NCI-H128 (cell line): ENCODE measurements around the gene TXNIP.

Source experiments
- DNase-seq: peaks from one replicate; lab custom pipeline; 2025; ENCODE audit not compliant: unreplicated experiment; lab: John Stamatoyannopoulos, UW

The TXNIP gene

DNA sequence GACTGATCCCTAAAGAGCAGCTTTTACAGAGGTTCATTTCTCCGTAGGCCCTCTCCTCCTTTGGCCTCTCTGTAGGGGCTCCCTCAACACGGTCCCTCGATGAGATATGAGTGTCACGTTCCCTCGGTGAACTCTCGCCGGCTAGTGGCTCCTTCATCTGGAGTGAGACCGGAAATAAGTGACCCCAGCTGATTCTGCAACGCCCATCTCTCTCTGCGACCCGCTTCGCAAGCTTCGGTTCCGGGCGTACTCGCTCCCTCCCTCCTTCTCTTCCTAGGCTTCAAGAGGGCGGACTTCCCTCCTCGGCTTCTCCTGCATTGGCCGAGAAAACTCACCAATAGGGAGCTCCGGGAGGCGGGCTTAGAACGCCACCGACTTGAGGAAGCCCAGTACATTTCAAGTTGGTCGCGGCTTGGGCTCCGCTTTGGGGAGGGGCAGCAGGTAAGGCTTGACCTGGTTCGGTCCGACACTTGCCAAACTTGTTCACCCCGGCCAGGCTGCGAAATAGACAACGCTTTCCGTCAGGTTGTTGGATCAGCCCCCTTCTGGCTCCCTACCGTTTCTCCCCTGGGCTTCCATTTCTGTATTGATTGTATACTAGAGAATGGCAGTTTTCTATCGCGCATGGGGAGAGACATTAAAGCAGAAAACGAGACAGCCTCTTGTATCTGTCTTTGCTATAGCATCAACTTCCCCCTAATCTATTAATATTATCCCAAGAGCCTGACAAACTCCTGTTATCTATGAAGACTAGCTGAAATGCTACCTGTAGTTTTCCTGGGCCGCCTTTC lies 31.9 kb downstream of the TXNIP start, which contains the start of the genes ANKRD34A and POLR3GL:
Gene ANKRD34A, minus strand, starts transcription at position 248 of the 791 bp plus-strand sequence. CDS start 2,816 bp downstream, outside the sequence.
Gene POLR3GL, plus strand, starts transcription at position 363 of the 791 bp plus-strand sequence. CDS start 10,176 bp downstream, outside the sequence.
- peak; percentile 90 for DNase-seq

DNA sequence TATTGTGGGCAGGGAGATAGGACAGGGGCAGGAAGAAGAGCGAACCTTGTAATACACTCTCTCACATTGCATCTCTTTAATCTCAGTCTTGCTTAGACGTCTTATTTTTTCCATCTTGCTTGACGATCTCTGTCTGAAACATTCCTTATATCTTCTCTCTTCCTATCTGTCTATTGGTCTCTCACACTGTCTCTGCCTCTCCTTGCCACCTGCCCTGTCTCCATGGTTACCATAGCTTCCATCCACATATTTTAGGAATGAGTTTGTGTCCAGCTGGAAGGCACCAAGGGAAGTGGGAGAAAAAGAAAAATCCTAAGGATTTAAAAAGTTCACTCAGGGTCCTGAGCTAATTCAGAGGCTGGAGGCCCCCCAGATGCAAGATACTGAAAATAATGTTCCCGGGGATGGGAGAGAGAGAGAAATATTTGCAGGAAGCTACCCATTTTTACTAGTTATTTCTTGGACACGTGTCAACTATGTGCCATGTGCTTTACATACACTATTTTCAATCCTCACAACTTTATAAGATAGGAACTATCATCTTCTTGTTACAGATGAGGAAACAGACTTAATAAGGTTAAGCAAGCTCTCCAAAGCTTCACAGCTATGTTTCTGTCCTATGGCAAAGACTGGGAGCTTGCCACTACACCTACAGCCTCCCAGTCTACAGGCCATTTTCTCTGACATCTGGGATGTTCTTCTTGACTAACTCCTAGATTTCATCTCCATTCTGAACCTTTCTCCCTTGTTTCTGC lies 32.9 kb downstream of the TXNIP start:
- DNase-seq = no peak

DNA sequence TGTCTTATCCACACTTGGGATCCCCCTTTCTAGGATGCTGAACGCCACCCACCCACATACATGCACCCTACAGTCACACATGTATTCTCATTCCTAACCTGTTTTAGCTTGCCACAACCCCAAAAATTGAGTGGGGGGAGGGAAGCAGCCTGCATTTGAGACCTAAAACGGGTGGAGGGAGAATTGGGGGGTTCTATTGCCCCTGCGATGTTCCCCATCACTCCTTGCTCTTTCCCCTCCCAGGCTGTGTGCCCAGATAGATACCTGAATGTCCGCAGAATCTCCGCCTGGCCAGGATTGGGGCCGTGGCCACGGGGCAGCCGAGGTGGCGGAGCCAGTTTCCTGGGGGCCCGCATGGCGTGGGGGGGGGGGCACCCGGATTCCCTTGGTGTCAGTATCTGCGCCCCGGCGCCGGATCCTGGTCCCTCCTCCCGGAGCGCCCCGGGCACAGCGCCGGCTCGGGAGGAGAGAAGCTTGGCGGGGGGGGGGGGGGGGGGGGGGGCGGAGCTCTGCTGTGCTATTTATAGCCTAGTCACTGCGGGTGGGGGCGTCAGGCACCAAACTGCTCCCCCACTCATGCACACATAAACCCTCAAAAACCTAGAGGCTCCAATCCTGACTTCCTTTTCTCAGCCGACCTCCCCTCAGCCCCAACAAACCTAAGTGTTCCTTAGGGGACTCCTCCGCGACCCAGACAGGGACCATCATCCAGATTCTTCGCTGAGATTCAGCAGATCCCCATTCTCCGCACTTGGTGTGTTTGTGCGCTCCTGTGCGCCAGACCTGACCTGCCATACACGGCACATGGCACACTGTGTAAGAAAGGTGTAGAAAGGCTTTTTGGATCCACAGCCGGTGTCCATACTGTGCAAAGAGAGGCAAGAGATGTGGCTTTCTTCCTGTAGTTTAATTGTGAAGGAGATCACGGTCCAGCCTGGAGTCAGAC lies 33.9 kb downstream of the TXNIP start:
- DNase-seq = no peak

DNA sequence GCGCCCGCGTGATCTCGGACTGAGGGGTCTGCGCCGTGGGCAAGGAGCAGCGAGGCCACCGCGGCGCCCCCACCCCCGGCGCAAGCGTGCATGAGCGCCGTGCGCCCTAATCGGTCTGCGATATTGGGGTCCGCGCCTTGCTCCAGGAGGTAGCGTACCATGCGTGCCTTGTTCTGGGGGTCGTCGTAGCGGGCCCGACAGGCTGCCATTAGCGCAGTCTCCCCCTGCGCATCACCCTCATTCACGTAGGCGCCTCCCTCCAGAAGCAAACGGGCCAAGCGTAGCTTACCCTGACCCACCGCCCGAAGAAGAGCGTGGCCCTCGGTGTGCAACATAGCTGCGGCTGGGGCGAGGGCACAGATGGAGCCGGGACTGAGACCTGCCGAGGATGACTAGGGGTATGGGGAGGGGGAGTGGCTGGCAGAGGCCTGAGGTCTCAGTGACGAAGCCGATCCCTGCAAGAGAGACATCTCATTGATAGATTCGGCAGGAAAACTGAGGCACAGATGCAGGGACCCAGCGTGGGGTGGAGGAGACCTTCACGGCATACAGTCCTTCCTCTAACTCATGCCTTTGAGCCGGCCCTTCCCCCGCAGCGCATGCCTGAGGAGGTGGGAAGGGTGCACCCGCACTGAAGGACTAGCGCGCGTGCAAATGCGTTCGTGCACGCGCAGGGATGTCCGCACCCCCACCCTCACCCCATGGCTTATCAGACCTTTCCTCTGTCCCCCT lies 34.8 kb downstream of the TXNIP start:
- no peak for DNase-seq

DNA sequence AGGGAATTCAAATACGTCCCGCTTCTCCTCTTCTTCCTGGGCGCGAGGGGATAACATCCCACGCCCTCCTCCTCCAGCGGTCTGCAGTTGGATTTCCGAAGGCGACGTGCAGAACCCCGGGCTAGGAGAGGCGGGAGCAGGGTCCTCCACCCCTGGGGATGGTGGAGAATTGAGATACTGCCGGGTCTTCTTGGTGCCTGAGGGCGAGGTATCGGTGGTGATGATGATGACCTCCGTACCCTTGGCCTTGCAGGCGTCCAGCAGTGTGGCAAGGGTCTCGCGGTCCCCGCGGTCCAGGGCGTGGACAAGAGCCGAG lies 35.3 kb downstream of the TXNIP start:
- no peak for DNase-seq

DNA sequence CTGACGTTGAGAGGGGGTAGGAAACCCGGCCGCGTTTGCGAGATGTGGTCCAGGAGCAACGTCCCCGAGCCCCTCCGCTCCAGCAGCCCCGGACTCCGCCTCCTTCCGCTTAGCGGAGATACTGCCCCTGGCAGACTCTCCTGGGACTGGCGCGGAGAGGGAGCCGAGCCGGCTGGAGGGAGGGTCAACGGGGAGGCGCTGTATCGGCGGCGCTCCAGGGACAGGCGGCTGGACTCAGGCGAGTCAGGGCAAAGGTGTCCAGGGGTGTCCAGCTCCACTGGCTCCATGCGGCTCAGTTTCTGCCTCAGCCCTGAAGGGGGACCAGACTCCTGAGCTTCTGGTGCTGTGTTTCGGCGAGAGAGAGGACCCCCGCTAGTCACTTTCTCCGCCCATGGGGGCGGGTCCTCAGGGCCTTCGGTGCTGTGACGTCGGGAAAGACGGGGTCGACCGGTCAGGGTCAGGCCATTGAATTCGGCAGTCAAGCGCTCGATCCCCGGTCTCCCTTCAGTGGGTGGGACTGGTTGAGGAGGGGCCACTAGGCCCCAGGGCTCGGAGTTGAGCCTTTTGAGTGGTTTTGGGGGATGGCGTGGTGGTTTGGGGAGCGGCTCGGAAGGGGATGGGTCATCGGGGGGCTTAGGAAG lies 35.8 kb downstream of the TXNIP start:
- DNase-seq = peak; percentile 55

DNA sequence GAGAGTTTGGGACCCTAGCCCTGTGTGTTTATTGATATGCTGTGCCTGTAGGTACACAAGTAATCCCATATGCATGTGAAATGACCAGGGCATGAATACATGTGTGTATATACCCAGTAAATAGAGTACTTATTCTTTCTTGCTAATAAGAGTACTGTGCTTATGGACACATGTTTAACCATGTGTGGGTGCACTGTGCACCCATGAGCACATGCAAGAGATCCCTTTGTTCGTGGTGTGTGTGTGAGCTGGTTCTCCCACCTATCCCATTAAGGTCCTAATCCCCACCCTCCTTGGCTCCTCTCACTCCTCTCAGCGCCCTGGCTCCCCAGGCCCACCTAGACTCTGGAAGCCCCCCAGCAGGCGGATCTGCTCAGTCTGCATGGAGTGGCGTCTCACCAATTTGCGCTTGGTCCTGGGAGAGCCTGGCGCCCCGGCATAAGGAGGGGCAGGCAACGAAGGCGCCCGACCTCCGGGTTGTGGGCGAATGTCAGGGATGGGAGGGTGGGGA lies 36.4 kb downstream of the TXNIP start:
- DNase-seq = no peak

DNA sequence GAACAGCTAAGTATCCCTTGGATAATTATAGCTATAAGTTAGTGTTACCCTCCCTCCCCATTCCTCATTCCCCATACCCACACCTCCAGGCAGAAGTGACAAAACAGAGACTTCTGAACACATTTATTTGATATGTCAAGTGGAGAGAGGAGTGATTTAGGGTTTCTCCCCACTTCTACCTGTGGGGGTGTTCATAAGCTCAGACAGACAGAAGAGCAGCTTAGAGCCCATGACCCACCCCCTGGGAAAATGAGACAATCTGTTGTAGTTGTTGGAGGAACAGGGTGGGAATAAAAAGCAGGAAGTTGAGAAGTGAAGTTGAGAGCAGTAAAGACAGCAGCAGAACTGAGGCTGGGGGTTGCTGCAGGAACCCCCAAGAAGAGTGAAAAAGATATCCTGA lies 37.0 kb downstream of the TXNIP start:
- DNase-seq = no peak

DNA sequence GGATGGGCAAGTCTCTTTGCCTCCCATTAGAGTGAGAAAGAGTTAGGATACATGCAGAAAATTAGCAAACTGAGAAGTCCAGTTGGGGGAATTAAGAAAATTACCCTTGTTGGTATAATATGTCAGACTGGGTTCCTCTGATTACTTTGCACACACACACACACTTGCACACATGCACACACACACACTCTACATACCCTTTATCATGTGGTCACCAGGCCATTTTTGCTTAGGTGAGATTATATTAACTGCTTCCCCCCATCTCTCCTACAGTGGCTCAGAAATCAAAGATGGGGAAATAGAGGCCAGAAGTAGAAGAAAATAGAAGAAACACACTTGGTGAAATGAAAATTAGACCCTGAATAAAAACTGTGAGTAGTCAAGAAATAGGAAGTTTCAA lies 37.6 kb downstream of the TXNIP start:
- no peak for DNase-seq

DNA sequence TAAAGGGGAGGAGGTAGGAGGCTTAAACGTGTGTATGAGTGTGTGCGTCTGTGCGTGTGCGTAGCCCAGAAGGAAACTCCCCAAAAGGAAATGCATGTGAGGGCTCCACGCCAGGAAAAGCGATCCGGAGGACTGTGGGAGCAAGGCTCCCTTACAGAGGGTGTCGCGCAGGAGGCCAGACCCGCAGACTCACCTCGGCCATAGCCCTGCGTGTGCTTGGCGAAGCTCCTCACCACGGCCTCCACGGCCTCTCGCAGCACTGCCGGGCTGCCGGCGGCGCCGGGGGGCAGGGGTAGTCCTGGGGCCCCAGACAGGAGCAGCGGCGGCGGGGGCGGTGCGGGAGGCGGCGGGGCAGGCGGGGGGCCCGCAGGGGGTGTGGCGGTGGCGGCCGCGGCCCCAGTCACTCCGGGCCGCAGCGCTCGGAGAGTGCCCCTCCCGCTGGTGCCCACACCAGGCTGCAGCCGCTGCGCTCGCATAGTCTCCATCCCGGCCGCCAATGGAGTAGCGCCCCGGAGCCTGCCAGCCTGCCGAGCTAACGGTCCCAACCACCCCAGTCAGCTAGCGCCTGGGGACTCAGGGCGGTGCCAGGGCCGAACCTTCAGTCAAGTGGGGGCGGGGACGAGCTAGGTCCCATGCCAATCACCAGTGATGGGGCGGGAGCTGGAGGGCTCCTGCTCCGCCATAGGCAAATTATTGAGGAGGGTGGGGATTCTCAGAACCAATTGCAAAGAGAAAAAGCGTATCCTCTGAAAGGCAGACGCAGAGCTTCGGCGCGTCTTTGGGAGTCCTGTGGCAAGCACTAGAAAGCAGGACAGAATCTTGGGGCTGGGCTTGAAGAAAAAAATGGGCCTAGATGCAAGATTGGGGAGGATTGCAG lies 38.7 kb downstream of the TXNIP start, which contains the start of gene LIX1L:
Gene LIX1L, minus strand, starts transcription at position 575 of the 877 bp plus-strand sequence. Its CDS starts 90 bp downstream, at position 485.
- DNase-seq = peak; percentile 95

DNA sequence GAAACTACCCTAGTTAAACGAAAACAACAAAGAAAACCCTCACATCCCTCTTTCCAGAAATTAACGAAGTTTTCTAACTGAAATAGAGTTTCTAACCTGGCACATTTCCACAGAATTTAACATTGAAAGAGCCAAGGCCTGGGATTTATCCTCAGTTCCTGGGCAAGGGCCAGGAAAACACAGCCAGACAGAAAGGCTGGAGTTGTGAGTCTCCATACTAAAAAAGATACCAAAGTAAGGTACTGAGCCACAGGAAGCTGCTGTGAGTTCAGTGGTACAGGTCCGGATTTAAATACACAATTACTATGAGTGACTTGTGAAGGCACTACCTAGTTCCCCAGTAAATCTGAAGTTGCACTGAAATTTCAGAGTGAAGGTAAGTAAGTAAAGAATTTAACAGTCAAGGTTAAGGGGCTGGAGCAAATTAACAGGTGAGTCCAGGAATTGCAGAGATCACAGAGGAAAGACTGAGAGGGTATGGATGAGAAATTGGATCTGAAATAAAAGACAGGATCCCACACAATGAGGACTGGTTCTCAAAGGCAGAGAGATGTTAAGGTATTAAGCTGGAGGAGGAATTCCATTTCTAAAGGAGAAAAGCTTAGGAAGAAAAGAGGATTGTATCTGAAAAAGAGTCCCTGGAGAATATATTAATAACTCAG lies 39.5 kb downstream of the TXNIP start:
- DNase-seq = no peak

DNA sequence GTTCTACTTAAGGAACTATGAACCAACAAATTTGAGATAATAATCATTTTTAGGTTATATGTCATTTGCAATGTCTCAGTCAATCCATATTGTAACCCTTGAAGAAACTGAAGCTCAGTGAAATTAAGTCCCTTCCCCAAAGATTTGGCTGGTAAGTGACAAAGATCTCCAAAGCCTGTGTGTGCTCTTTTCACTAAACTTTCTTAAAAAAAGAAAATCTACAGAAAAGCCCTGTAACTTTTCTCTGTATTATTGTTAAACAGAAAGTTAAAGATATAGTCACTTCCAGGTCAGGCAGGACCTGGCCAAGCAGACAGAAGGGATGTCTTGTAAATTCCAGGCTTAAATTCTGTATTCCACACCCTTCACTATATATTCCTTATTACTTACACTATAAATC lies 40.0 kb downstream of the TXNIP start:
- DNase-seq = no peak

DNA sequence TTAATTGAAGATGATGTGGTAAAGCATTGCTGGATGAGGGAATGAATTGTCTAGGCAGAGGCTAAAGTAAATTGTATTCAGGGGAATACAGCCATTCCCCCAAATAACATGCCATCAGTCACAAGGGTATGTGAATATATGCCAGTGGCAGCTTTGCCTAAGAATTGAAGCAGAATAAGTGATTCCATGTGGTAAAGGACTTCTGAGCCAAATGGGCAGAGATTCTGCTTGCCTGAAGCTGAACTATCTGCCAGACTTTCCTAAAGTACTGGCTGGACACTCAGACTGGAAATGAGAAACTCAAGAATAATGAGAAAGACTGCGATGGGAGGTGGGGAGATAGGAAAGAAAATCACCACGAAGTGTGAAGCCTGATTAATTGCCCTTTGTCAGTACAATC lies 40.9 kb downstream of the TXNIP start:
- no peak for DNase-seq

DNA sequence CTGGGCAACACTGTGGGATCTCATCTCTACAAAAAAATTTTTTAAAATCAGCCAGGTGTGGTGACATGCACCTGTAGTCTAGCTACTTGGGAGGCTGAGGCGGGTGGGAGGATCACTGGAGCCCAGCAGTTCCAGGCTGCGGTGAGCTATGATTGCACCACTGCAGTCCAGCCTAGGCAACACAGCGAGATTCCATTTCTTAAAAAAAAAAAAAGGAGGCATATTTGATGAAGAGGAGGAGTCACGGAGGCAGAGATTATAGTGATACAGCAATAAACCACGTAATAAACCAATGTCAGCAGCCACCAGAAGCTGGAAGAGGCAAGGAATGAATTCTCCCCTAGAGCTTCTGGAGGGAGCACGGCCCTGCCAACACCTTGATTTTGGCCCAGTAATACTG lies 42.5 kb downstream of the TXNIP start:
- DNase-seq = no peak

DNA sequence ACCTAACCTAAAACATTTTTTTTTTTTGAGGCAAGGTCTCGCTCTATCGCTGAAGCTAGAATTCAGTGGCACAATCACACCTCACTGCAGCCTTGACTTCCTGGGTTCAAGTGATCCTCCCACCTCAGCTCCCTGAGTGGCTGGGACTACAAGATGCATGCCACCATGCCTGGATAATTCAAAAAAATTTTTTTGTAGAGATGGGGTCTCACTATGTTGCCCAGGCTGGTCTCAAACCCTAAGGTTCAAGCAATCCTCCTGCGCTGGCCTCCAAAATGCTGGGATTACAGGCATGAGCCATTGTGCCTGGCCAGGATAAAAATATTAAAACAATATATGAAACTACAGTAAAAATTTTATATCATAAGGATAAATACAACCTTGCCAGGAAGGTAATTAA lies 43.5 kb downstream of the TXNIP start:
- DNase-seq = no peak

DNA sequence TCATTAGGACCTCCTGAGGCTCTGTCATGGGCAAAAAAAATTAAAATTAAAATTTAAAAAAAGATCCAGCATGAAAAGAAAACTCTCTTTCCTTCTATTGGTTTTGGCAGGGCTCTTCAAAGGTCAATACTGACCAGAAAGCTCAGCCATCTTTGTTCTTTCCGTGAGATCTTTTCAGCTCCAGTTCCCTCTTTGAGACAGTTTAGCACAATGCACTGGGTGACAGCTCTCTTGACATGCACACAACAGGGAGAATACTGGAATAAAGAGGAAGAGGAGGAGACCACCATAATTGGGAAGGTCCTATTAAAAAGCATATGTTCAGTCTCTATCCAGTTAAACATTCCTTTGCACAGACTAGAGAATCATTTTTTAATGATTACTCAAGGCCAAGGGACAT lies 44.9 kb downstream of the TXNIP start:
- no peak for DNase-seq

DNA sequence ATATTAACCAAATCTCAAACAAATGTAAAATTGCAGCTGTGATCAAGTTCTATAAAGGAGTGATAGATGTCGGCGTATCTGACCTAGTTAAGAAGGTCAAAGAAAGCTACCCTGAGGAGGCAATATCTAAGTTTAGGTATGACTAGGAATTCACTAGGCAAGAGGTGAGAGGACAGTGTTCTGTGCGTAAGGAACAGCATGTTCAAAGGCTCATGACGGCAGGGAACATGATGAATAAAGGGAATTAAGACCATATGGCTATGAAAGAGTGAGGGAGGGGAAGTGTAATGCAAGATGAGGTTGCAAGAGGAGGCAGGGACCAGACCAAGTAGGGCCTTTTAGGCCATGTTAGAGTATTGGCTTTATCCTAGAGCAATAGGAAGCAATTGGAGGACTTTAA lies 47.2 kb downstream of the TXNIP start:
- no peak for DNase-seq

DNA sequence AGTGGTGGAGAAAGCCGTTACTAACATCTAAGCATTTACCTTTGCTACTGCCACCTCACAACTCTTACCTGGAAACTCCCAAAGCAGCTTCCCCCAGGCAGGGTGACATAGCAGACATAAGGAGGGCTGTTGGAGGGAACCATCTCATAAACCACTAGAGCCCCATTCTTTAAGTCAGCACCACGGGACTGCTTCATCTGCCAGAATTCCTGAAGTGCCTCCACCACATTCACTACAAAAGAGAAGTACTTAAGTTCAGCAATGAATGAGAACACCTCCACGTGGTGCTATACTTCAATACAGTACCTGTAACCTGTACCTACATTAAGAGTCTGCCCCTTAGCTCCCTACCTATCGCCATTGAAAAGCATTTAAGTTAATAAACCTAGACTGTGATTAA lies 48.8 kb downstream of the TXNIP start:
- no peak for DNase-seq
